ENCODE results near the gene GNG7.

DNA sequence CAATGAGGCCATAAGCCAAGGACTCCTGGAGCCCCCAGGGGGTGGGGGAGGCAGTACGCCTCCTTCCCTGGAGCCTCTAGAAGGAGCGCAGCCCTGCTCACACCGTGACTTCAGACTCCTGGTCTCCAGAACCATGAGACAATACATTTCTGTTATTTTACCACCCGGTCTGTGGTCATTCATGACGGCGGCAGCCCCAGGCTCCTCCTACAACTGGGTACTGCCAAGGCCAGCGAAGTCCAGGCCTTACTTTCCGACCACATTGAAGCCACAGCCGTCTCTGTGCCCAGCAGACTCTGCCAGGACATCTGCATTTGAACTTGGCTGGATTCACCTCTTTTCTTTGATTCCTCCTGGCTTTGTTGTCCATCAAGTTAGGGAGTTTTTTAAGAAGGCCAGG is 10.5 kb downstream of the GNG7 start:
- TF ChIP-seq, protein P1, sequence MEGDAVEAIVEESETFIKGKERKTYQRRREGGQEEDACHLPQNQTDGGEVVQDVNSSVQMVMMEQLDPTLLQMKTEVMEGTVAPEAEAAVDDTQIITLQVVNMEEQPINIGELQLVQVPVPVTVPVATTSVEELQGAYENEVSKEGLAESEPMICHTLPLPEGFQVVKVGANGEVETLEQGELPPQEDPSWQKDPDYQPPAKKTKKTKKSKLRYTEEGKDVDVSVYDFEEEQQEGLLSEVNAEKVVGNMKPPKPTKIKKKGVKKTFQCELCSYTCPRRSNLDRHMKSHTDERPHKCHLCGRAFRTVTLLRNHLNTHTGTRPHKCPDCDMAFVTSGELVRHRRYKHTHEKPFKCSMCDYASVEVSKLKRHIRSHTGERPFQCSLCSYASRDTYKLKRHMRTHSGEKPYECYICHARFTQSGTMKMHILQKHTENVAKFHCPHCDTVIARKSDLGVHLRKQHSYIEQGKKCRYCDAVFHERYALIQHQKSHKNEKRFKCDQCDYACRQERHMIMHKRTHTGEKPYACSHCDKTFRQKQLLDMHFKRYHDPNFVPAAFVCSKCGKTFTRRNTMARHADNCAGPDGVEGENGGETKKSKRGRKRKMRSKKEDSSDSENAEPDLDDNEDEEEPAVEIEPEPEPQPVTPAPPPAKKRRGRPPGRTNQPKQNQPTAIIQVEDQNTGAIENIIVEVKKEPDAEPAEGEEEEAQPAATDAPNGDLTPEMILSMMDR (IDR thresholded peaks at IDR 0.05), result no peak
- no peak for TF ChIP-seq POLR2A (IDR thresholded peaks at IDR 0.05)
